ENCODE data around the gene NEMP2. TPM values are rescaled to one million over a fixed set of nuclear protein-coding genes. Genes with fewer than 3 reads are reported as not detected.

Gene NEMP2
- 2.4 and 2.5 TPM in 2 replicates for total RNA-seq

GRCh38 chr2:190534310-190535120, at the start of gene NEMP2:
Gene NEMP2 (minus strand): TSS chr2:190534722. CDS start chr2:190534655, 67 bp downstream.

Other genes with a start within 250 kb of the NEMP2 start
- 10.3 and 19.6 TPM in 2 replicates for gene HIBCH, start 214.9 kb downstream of the NEMP2 start, total RNA-seq
- 10.9 and 19.1 TPM in 2 replicates for gene INPP1, start 191.1 kb downstream of the NEMP2 start, total RNA-seq
- gene MFSD6, start 126.4 kb downstream of the NEMP2 start, total RNA-seq = 31.0 and 55.0 TPM in 2 replicates
- gene NAB1, start 114.4 kb upstream of the NEMP2 start, total RNA-seq = 81.7 and 86.5 TPM in 2 replicates

Measured in nasal cavity respiratory epithelium epithelial cell of viscerocranial mucosa (primary cell).